Activated T-helper 1 cell treated with anti-CD3 and anti-CD28 coated beads, Interleukin-2, amount 50 U/mL, for 16 hours (primary cell): ENCODE data around the gene SLC35C1.

Experiments used
- DNase-seq, 2 donors: peaks; one replicate each; pipeline ENCODE4 v3.0.0-alpha.2; 2020; ENCODE audit warnings: low read depth in 1 of 2, low spot score in 1 of 2

The SLC35C1 gene

DNA sequence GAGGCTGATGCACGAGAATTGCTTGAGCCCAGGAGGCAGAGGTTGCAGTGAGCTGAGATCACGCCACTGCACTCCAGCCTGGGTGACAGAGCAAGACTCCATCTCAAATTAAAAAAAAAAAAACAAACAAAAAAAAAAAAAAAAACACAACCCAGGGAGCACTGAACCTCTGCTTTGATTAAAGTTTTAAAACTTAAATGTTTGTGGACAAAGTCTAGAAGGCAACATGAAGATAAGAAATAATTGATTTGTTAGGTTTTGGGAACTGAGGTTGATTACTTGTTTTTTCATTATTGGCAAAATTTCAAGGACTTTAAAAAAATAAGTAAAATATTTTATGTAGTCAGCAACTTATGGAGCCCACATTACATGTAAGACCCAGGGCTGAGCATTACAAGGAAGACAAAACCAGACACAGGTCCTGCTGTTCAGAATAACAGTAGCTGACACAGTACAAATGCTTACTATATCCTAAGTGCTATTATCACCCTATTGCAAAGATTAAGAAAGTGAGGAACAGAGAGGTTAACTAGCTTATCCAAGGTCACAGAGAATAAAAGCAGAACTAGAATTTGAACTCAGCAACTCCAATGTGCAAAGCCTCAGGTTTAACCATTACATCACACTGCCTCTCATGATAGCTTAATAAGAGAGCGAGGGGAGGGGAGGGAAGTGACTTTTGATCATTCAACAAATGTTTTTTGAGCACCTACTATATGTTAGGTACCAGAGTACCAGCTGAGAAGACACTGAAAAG, 40.1 kb downstream of the SLC35C1 start:
- DNase-seq = no peak

DNA sequence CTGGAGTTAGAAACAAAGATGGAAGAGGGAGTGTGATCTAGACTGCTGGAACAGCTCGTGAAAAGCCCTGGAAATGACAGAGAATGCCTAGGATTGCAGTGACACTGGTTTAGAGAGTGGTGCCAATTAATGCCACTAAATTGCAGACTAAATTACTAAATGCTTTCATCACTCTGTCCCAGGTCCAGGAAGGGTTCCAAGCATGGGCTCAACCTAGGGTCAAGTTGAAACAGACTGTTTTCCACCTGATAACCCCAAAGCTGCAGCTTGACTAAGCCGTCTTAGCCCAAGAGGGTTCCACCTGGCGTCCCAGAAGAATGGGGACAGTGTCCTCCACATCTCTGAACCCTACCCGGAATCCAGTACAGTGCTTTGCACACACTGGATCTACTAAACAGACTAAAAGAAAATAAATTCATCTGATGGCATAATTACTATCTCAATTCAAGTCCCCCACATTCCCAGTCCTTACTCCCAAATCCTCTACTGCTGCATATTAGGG, 41.3 kb downstream of the SLC35C1 start:
- DNase-seq = no peak

DNA sequence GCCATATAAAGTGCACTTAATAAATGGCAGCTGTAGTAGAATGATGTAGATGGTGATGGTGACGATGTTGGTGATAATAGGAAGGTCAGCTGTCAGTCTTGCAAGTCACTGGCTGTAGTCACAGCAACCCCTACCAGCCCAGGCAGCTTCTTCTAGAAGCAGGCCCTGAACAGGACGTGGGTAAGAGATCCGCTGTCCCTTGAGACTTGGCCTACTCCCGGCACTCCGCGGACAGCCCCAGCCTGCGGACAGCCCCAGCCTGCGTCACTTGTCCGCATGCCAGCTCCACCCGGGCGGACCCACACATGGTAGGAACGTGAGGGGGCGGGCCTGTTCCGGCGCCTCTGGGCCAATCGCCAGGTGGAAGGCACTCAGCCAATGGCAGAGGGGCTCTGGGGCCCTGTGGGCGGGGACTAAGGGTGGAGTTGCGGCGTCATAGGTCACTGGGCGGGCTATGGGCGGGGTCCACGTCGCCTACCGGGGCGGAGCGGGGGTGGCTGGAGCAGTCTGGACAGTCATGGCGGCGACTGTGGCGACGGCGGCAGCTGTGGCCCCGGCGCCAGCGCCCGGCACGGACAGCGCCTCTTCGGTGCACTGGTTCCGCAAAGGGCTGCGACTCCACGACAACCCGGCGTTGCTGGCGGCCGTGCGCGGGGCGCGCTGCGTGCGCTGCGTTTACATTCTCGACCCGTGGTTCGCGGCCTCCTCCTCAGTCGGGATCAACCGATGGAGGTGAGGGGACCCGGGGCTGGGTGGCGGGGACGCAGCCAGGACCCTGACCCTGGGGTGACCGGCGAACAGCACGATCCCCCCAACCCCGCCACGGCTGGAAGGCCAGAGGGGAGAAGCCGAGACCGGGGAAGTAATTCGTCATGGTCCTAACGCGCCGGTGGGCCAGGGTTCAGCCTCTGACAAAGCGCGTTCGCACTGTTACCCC, 42.3 kb downstream of the SLC35C1 start, which contains the start of gene CRY2:
TSS of gene CRY2 (plus strand) at position 502 of the 937 bp plus-strand sequence. CDS start at position 518, 16 bp downstream.
- DNase-seq = peak; percentile 97 to 98

DNA sequence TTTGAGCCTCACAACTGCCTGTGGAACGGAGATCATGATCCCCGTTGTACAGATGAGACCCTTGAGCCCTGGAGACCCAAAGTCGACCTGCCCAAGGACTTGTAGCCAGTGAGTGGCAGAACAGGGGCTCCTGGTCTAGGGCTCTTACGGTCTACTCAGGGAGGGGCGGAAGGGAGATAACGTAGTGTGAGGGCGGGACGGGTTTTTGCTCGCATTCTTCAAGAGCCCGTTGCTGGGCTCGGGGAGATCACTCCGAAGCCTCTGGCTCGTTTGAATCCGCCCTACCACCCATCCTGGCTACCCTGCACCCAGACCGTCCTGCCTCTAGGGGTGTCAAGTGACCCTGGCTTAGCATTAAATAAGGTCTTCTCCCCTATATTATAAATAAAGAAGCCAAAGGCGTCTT, 43.0 kb downstream of the SLC35C1 start:
- peak in 1 of 2 donors; percentile 5 for DNase-seq

DNA sequence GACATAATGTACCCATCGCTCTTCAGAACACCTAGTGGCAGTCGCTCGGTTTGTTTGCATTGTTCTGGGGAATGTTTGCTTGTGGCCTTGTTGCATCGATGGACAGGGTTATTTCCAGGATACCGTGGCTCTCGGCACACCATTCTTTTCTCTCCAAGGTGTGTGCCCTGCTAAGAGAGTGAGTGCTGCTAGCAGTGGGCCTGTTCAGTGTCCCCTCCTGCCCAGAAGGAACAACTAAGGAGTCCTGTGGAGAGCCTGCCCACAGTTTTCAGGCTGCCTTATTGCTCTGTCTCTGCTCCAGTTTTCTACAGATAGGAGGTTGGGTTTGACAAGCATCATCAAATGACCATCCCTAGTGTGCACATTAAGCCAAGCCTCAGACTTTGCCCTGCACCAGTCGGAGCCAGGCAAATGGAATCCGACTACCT, 43.7 kb downstream of the SLC35C1 start:
- DNase-seq = no peak

DNA sequence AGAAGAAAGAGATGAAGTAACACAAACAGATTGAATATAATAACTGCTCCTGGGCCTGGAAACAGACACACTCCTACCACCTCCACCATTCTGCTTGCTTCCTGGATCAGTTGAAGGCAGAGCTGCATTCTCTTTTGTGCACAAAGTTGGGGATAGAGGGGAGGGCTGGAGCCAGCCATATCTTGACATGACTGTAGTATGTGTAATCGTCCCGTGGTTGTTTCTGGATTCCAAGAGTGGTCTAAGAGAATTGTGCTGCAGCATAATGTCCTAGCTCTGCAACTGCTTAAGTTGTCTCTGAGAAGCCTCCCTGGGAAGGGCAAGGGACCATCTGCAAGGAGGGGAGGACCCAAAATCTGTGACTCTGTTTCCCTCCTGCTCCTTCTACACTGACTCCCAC, 45.5 kb downstream of the SLC35C1 start:
- no peak for DNase-seq

DNA sequence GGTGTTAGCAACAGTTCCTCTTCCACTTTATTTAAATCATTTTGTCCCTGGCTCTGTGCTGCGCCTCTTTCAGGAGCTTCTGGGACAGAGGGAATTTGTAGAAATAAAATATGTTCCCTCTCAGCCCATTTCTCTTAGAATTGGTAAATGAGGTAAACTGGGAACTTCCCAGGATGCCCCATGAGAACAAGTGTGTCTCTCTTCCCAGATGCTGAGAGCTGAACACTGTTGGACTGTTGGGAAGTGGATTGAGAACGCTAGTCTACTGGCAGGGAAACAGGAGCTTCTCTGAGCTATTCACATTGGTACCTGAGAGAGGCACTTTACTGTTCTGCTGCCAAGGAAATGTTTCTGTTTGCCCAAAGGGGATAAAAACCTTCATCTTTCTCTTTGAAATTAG, 46.3 kb downstream of the SLC35C1 start:
- DNase-seq = no peak

DNA sequence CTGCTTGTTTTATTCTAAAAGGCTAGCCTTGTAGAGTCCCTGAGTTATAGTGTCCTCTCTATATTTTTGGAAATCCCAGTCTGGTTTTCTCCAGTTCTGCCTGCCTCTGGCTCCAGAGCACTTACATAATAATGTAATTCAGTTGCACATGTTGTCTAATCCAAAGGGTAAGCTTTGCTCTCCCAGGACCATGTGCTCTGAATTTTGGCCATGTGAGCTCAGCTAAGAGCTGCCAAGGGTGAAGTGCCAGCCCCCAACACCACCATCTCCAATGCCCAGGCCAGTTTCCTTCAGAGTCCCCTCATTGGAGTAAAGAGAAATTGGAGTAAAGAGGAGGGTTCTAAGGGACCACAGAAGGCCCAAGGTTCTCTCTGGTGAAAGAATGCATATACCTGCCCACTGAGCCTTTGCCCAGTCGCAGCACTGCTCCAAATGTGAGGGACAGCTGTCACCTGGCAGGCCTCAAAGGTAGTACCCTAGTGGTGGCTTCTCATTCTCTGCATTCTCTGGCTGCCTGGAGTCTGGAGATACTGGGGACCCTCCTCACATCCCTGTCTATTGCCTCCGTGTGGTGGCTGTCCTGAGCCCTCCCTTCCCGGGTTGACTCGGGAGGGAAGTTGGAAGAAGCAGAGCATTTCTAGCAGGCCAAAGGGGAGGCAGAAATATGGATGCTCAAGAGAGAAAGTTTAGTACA, 47.2 kb downstream of the SLC35C1 start:
- no peak for DNase-seq

DNA sequence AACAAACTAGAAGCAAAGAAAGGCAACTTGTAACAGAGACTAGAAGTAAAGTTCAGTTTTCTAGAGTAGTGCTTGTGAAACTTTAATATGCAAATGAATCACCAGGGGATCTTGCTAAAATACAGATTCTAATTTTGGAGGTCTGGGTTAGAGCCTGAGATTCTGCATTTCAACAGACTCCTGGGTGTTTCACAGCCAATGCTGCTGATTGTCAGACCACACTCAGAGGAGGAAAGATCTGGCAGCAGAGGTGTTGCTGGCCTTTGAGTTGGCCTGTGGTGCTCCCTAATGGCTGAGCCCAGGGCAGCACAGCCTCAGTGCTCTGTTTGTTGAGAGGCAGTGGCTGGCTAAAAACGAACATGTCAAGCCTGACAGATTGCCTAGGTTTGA, 47.8 kb downstream of the SLC35C1 start:
- DNase-seq = no peak

DNA sequence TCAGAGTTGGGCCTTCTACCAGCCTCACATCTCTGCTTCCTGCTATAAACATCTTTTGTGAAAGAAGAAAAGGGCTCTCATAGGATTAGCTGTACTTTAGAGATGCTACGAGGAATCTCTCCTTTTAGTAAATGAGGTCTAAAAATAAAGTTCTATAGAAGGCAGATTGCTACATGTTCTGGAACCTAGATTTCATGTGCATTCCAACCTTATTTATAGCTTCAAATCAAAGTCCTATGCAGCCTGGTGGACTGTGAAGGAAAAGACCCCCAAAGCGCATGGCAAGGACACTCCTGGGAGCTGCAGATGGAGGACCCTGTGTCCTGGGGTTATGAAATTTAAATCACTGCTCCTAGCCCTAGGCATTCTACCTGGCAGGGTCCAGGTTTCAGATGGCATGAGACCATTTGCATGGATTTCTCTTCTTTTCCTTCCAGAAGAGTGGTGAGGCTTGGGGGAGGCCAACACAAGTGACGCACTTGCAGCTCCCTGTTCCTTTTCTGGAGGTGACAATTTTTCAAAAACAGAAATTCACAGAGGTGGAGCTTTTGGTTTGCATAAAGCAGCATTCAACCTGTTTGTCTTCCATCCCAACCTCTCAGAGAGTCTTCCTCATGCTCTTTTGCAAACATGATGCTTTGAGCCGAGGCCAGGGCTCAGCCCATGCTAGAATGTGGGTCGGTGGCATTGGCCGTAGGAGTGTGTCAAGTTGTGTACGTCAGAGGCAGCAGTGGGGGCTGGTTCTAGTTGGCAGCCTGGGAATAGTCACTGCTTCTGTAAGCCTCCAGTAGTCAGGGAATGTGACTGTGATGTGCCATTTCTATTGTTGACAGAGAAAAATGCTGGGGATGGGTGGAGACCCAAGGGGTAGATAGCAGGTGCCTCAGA, 48.6 kb downstream of the SLC35C1 start:
- no peak for DNase-seq

DNA sequence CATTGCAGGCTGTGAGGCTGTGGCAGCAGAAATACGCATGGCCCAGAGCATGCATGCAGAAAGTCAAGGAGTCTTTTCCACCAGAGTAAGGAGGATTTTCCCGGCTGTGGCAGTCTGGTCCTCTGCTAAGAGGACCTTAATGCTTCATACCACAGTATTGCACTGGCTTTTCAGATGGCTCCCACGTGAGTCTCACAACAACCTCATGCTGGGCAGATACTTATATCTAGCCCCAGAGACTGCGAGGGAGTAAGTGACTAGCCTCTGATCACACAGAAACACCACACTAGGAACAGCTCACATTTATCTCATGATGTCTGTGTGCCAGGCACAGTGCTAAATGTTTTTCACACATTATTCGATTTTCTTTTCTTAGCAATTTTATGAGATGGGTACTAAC, 50.4 kb downstream of the SLC35C1 start:
- no peak for DNase-seq

DNA sequence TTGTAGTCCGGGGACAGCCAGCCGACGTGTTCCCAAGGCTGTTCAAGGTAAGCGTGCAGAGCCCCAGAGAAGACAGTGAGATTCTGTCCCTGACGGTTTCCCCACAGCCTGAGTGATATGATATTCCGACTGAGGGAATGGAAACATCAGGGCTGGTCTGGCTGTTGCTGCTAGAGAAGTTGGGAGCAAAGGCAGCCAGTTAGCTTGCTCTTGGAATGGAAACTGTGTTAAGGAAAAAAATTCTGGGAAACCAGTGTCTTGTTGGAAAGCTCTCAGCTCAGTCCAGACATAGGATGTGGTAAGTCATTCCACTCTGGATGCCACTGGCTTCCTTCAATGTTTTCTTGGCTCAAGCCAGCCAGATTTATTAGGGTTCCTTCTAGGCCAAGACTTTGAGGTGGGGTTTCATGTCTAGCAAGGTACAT, 51.1 kb downstream of the SLC35C1 start:
- no peak for DNase-seq

DNA sequence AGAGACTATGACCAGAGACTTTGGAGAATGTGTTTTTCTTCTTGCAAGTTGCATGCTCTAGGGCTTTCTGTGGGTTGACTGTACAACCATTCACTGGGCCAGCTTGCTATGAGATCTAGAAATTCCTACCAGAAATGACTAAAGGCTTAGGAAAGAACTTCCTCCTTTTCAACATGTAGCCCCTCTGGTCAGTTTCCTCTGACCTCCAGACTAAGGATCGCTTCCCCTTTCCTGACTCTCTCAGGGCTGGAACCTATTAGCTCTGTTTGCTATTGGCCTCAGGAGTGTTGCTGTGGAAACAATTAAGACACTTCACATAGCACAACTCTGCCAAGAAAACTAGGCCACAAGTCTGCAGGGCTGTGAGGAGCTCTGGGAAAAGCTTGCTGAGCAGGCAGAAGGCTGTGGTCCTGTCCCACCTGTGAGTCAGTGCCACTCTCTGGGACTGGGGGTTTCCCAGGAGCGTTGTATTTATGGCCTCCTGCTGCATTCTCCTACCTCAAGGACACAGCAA, 53.1 kb downstream of the SLC35C1 start:
- DNase-seq = no peak

DNA sequence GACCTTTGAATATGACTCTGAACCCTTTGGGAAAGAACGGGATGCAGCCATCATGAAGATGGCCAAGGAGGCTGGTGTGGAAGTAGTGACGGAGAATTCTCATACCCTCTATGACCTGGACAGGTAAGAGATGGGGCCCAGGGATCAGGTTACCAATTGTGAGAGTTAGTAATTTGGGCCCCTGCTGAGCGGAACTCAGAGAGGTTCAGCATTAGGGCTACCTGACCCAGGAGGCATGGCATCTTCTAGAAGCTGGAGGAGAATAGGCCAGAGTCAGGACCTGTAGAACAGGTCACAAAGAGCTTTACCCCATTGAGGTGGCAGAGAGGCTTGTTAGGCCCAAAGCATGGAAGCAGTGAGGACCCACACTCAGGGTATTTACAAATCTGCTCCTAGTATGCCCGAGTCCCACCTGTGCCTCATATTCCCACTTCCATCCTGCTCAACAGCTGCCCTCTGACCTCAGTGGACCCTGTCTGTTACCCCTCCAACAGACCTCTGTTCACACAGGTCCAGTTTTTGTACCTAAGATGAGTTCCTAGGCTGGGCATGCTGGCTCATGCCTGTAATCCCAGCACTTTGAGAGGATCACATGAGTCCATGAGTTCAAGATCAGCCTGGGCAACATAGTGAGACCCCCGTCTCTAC, 53.9 kb downstream of the SLC35C1 start:
- no peak for DNase-seq

DNA sequence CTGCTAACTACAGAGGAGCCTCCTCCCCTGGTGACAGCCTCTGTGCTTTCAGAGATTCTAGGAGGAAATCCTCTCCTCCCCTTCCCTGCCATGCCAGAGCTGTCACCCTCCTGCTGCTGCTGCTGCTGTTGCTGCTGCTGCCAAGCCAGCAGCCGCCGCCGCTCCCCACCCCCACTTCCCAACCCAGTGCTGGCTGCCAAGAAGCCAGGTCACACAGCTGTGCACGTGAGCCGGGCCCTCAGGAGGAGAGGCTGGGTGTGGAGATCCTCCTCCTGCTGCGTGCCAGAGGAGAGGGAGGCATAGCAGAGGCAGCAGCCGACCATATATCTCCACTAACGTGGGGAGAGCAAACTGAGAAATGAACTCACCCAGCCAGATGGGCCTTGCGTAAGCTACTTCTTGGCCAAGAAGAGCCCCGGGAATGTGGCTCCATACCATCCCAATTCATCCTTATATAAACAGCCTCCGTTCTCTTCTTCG, 54.8 kb downstream of the SLC35C1 start:
- DNase-seq = no peak

DNA sequence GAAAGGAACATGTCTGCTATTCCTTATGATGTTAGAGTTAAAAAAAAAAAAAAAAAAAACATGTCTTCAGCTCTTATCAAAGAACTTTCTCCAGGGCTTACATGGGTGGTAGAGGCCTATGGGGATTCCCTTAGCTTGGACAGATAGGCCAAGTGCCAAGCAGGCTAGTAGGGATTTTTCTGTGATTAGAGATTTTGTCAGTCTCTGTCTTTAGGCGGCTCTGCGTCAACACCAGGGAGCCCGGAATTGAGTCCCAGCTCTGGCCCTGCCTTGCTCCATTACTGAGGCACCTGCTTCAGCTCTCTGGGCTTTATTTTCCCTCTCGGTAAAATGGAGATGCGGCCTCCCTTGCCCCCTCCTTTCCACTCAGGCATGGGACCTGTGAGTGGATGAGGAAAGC, 55.4 kb downstream of the SLC35C1 start:
- DNase-seq = no peak

DNA sequence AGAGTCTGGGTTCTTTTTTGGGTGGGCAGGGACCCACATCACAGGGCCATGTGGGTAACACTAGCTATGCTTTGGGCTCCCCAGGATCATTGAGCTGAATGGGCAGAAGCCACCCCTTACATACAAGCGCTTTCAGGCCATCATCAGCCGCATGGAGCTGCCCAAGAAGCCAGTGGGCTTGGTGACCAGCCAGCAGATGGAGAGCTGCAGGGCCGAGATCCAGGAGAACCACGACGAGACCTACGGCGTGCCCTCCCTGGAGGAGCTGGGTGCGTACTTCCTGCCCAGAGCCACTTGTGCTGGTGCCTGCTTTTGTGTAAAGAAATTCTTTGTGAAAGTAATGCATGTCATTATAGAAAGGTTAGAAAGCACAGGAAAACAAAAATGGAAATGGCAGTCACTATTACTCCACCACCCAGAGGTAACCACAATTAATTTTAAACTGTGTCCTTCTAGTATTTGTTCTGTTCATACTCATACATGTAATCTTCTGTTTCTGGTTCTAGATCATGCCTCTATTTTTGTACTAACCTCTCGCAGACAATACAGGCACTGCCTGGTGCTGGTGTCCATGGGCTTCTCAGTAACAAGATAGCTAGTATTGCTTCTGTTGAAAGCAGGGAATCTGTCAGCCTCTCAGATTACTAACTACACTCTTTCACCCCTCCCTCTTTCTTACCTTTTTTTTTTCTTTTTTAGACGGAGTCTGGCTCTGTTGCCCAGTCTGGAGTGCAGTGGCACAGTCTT, 56.0 kb downstream of the SLC35C1 start:
- DNase-seq = no peak
